C1 segment of cervical spinal cord (tissue), 14 donors: ENCODE measurements around the gene LTA4H.

Experiments used
- DNase-seq, 14 donors: peaks; one replicate each; lab custom pipeline; 2025; lab: John Stamatoyannopoulos, UW

Gene LTA4H

DNA sequence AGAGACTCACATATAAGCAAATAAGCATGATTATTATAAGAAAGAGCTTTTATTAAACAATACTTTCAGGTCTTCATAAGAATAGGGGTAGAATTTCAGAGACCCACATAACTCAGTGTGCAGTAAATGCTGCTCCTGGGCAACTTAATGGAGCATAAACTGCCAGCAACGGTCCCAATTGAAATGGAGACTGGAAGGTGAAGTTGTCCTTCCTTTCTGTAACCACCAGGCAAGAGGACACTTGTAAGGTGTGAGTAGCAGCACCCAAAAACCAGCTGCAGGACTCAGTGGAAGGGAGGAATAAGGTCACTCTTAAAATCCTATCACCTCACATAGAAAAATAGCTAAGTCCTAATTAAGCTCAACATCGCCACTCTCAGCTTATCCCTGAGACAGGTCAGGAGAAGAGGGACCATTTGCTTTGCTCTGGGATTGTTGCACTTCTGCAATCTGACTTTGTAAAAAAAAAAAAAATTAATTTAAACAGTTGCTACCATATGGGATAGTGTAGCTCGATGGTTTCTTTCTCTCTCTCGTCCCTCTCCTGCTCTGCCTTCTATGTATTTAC lies 22.7 kb upstream of the LTA4H start:
- DNase-seq = no peak

DNA sequence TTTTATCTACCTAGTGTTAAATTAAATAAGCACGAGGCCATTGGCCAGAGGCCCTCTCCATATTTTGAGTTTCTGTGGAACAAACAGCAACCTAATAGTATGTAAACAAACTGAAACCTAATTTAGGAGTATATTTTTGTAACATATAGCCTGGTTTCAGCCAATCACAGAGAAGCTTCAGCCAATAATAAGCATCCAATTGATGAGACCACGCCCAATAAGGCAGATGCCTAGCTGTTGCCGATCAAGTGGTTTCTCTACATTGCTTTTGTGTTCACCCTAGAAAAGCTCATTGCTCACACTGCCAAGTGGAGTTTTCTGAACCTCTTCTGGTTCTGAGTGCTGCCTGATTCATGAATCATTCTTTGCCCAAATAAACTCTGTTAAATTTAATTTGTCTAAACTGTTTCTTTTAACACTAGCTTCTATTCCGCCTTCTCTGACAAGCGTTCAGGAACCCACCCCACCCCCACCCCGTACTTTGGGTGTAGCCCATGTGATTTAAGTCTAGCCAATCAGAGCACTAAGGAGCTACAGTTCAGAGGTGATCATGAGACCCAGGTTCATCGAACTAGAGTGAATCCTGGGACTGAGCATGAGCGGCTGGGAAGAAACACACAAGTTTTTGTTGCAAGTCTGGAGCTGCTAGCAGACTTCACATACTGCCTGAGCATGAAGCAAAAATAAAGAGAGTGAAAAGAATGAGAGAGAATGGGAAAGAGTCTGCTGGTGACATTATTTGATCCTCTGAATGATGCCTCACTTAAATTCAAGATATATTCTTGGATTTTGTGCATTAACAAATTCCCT lies 21.5 kb upstream of the LTA4H start:
- no peak for DNase-seq

DNA sequence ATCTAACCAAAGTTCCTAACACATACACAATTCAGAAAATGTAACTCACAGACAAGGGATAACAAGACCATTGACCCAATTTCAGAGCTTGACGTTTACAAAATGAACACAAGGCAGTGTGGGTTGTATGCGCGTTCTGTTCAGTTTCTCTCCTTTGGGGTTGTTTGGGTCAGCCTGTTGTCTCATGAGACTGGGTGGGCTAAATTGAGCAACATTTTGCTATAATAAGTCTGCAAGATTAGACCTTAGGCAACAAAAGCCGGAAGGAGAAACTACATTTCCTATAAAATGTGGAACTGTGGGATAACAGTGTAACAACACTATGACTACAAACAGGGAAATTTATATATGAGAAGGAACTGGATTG lies 18.8 kb upstream of the LTA4H start:
- no peak for DNase-seq

GRCh38 chr12:96053476-96054243 lies 18.3 kb upstream of the LTA4H start:
- DNase-seq = no peak

- no peak for DNase-seq
These were observed 16.5 kb upstream of the LTA4H start for GRCh38 chr12:96051756-96052485.

- no peak for DNase-seq
These were observed 14.8 kb upstream of the LTA4H start for GRCh38 chr12:96050139-96050538.

DNA sequence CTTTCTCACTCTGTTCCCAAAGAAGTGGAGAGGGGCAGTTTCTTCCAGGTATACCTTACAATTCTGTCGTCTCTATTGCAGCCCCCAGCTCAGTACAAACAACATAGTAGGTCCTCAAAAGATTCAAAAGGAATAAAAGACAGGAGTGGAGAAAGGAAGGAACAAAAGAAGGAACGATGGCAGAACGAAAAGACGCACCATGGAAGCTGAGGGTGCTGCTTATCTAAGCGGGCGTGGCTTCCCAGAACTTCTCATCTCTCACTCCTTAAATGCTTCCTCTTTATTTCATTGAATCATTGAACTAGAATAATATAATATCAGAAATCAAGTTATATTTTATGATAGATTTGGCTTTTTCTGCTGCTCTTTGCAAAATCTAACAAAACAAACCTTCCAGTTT lies 13.7 kb upstream of the LTA4H start:
- no peak for DNase-seq

GRCh38 chr12:96048393-96048969 lies 13.1 kb upstream of the LTA4H start:
- DNase-seq = no peak

DNA sequence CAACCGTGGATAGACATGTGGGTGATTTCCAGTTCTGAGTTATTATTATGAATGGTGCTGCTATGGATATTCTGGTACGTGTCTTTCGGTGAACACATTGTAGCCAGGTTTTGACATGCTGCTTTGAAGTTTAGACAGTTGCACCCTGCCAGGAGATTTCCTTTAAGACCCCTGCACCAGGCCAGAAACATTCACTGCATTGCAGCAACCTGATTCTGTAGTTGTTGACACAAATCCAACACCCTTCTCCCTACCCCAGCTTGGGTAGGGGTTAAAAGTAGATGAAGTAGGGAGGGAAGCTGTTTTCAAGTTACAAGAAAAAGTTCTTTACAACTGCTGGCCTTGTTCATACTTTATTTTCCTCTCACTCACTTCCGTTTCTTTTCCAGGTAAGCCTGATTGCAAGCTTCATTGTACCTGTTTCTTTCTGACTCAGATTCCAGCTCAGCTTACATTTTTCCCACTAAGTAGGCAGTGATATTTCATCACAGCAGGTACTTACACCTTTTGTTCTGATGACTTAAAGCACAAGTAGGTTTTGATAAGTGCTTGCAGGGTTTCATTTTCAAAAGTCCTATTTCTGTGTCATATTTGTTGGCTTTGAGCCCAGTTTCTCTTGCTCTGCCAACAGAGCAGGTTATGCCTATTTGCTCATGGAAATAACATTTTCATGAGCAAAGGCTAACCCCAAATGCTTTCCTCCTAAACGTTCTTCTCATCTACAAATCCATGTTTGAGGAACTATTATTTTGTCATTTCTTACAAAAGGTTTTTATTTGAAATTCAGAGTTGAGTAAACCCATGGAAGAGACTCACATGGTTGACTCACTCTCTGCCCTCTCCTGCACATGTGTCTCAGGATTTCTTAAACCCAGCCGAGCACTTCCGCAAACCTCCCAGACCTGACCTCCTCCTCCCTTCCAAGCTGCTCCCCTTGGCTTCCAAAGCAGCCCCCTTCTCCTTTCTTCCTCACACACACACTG lies 12.1 kb upstream of the LTA4H start:
- peak in 1 of 14 donors; percentile 8 for DNase-seq

DNA sequence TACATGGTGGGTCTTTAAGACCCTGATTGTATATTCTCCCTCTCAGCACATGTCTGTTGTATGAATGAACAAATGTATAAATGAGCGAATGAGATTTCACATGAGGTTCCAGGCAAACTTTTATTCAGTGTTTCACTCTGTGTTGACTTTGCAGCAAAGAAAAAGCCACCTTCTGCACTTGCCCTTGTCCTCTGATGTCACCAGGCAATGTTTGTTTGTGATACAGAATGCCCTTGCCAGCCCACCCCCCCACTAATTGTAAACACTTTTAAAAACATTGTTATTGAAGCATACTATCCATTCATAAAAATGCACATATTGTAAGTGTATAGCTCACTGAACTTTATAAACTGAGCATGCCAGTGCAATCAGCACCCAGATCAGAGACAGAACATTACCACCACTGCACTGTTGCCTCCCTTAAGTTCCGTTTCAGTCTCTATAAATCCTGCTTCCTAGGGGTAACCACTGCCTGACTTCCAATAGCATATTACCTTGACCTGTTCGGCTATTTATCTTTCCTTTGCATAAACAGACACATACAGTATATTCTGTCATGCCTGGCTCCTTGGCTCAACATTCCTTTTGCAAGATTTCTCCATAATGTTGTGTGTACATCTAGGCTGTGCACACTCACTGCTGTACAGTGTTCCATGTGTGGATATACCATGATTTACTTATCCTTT lies 11.3 kb upstream of the LTA4H start:
- no peak for DNase-seq

DNA sequence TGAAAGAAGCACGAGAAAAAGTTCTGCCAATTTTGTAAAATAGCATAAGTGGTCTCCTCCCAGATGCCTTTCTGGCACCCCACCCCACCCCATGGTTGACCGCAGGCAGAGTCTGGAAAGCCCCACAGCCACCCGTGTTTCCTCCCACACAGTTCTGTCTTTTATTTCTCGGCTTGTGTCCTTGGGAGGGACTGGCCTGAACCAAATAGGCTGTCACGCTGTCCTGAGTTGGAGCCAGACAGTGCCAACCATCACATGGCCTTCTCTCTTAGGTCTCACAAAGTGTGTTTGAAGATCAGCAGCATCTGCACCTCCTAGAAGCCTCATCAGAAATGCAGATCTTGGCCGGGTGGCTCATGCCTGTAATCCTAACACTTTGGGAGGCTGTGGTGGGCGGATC lies 10.2 kb upstream of the LTA4H start:
- DNase-seq = peak in 1 of 14 donors; percentile 6

- no peak for DNase-seq
These were observed 9.5 kb upstream of the LTA4H start for GRCh38 chr12:96044943-96045290.

DNA sequence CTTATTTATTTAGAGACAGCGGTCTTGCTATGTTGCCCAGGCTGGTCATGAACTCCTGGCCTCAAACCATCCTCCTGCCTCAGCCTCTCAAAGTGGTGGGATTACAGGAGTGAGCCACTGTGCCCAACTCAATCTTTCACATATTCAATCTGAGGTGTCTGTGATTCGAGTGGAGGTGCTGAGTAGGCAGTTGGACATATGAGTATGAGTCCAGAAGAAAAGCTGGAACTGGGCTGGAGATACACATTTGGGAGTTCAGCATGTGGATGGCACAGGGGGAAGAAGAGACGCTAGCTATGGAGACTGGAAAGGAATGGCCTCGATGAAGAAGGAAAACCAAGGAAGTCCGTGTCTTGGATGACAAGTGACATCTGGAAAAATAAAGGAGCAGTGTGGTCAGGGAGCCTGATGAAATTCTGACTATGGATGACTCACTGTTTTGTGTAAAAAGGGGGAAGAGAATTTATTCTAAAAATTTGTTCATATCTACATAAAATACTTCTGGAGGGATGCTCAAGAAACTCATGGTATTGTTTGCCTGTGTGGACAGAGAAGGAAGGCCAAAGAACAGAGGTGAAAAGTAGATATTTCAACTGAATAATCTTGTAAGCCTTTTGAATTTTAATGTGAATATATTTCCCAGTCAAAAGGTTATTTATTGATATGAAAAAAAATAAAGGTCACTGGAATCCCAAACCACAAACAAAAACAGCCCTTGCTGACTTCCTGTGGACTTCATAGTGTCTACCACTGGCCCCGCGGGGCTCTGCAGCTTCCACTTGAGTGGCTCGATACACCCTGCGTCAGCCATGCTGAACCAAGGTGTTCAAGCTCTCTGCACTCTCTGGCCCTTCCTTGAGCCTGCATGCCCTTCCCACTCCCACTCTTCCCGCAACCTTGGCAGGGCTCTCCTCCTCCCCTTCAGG lies 8.9 kb upstream of the LTA4H start:
- DNase-seq = no peak

GRCh38 chr12:96041181-96041580 lies 5.8 kb upstream of the LTA4H start:
- DNase-seq = no peak

- no peak for DNase-seq
These were observed 5.1 kb upstream of the LTA4H start for GRCh38 chr12:96040305-96041133.

- no peak for DNase-seq
These were observed 4.1 kb upstream of the LTA4H start for GRCh38 chr12:96039516-96039915.

DNA sequence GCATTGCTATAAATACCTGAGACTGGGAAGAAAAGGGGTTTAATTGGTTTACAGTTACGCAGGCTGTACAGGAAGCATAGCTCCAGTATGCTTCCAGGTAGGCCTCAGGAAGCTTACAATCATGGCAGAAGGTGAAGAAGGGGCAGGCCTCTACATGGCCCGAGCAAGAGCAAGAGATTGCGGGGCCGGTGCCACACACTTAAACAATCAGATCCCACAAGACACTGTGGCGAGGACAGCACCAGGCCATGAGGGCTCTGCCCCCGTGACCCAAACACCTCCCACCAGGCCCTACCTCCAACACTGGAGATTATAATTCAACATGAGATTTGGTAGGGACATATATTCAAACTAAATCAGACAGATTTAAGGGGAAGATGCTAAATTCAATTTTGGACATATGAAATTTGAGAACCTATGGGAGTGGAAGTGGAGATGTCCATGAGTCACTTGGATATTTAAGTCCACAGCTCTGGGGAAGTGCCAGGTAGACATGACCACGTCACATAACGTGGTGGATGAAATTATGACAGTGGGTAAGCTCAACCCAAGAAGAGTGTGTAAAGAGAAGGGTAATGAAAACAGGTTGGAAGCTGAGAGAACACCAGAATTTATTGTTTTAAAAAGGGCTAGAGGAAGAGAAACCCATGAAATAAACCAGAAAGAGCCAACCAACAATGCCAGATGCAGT lies 1.5 kb upstream of the LTA4H start:
- no peak for DNase-seq
